Lower leg skin (tissue), 4 donors: Measurements from ENCODE around the gene KIF25. TPM values are rescaled to one million over a fixed set of nuclear protein-coding genes. Genes with fewer than 3 reads are reported as not detected.

Experiments
- DNase-seq, 2 donors: peaks; one replicate each; pipeline ENCODE4 v3.0.0-alpha.2; 2019; ENCODE audit warnings: low spot score in 2 of 2
- H3K4me3 ChIP-seq: fragments of 200-600 bp; sonication (generic); 2 replicates; pipeline ENCODE4 v1.5.1; 2017; ENCODE audit warnings: mild to moderate bottlenecking, low read depth; ENCODE audit not compliant: poor library complexity, severe bottlenecking
- POLR2A ChIP-seq, 2 donors: fragments of 450-650 bp; IDR thresholded peaks; one replicate each; pipeline ENCODE4 v1.6.1; 2016 to 2017; ENCODE audit warnings: antibody characterized with exemption in 2 of 2, mild to moderate bottlenecking in 1 of 2, moderate library complexity in 1 of 2
- WGBS, 2 donors: methylation state at CpG; one replicate each; pipeline ENCODE4 v1.1.5; 2018; 5-methylcytosine and 5-hydroxymethylcytosine counted together
- intact Hi-C: fragments of 100-400 bp; cut with DNase I; formaldehyde crosslinking; loops from one replicate; pipeline ENCODE4 v1.15.0; 2023; ENCODE audit warnings: low total_unique reads
- total RNA-seq, 4 donors: library from RNA; depleted of rRNA; stranded (reverse); fragments of >200 nt; gene quantifications; one replicate each; pipeline ENCODE4 v1.1.0, GENCODE V29; 2016
- TF ChIP-seq, protein P1 (sequence below), 3 donors: fragments of 450-650 bp; IDR thresholded peaks; one replicate each; pipeline ENCODE4 v1.5.1; 2016; ENCODE audit warnings: antibody characterized with exemption in 3 of 3, mild to moderate bottlenecking in 3 of 3, moderate library complexity in 2 of 3

Gene KIF25
- total RNA-seq, 4 donors from 2014 or later, result 0.29 to 0.86 TPM; not detected in 2

DNA sequence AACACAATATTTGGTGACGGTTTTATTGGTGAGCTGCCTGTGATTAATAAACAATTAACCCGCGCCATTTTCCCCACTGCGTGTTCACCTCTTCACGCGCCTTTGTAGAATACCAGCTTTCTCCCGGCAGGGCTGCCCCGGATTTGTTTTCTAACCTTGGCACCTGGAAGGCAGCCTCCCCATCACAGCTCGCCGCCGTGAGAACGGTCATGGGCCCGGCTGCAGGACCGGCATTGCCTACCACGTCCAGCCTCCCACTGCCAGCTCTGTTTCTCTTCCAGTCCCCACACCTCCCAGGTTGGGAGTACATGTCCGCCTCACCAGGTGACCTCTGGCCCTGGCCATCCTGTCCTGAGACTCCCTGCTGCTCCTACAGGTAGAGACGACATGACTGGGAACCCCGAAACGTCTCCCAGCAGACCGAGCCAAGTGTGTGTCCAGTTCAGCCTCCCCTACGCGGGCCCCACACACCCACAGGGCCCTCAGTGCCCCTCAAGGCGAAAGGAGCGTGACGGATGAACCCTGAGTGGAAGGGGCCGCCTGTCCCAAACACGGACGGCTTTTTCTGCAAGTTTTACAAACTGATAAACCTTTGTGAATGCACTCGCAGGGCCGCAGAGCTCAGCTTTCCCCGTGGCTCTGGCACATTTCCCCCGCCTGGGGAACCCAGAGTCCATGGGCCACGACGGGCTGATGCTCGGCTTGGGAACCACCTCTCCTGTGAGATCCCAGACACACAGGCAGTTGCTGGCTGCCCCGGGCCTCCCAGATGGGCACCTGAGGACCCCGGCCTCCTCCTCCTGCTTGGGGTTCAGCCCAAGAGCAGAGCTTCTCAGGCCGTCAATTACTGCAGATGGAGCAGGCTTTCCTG is 55.9 kb downstream of the KIF25 start:
- intact Hi-C loops, result no loop called here

DNA sequence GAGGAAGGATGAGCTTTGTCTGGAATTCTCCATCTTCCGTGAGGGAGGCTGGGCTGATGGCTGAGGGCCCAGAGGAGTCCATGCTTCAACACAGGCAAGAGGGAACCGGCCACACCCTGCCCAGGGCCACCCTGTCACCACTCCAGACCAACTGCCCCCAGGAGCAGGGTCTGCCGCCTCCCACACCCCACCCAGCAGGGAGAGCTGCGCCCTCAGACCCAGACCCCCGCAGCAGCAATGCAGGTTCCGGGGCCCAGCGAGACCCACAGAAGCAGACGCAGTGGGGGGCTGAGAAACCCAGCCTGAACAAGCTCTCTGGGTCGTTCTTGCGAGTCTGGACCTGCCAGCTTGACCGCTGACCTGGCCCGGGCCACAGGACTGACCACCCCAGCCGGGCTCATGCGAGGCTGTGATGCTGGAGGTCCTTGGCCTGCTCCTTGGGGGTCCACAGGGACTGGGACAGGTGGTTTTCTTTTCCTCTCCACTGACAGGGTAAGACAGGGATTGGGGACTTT is 56.5 kb downstream of the KIF25 start:
- TF ChIP-seq POLR2A (IDR thresholded peaks at IDR 0.05), result no peak
- TF ChIP-seq, protein P1, sequence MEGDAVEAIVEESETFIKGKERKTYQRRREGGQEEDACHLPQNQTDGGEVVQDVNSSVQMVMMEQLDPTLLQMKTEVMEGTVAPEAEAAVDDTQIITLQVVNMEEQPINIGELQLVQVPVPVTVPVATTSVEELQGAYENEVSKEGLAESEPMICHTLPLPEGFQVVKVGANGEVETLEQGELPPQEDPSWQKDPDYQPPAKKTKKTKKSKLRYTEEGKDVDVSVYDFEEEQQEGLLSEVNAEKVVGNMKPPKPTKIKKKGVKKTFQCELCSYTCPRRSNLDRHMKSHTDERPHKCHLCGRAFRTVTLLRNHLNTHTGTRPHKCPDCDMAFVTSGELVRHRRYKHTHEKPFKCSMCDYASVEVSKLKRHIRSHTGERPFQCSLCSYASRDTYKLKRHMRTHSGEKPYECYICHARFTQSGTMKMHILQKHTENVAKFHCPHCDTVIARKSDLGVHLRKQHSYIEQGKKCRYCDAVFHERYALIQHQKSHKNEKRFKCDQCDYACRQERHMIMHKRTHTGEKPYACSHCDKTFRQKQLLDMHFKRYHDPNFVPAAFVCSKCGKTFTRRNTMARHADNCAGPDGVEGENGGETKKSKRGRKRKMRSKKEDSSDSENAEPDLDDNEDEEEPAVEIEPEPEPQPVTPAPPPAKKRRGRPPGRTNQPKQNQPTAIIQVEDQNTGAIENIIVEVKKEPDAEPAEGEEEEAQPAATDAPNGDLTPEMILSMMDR (IDR thresholded peaks at IDR 0.05), result no peak
- WGBS, 2 donors, result 83 to 94% methylated on average over 10 to 14 of the region's 14 CpGs
- DNase-seq, result no peak
- no peak overlapping the region for H3K4me3 ChIP-seq
- intact Hi-C loops, result no loop called here

More for the DNA sequence above, 55.9 kb downstream of the KIF25 start:
- TF ChIP-seq, protein P1 (IDR thresholded peaks at IDR 0.05), result no peak
- TF ChIP-seq POLR2A (IDR thresholded peaks at IDR 0.05), result no peak
- DNase-seq, result no peak
- no peak overlapping the region for H3K4me3 ChIP-seq
- WGBS, 2 donors, result 90 to 91% methylated on average over 31 to 38 of the region's 38 CpGs

DNA sequence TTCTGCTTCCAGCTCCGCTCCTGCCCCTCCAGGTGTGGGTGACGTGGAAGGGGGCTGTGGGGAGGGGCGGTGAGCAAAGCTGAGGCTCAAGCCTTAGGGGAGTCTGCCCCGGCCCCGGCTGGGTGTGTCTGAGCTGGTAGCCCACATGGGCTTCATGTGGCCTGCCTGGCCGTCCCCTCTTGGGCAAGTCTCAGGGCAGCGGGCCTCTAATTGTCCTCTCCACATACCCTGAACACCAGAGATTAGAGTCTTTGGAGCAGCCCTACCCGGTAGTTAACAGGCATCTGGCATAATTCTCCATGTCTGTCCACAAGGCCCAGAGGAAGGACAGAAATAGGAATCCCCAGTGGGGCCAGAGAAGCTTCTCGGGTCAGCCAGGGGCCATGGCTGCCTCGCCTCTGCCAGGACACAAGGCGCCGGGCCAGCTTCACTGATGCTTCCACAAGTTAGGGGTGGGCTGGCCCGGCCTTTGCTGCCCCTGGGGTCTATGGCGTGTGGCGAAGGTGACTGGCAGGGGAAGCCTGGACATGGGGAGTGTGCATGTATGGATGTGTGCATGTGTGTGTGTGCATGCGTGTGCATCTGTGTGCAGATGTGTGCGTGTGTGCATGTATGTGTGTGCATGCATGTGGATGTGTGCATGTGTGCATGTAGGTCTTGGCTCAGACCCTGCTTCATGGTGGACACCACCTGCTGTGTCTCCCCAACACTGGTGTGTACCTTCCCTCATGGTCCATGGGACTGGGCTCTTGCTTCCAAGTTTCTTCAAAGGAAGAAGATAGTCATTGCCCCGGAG is 57.5 kb downstream of the KIF25 start:
- intact Hi-C loops, result no loop called here
- 72 to 87% methylated on average over 18 of the region's 18 CpGs for WGBS, 2 donors
- DNase-seq, result no peak
- H3K4me3 ChIP-seq, result no peak overlapping the region
- TF ChIP-seq, protein P1 (IDR thresholded peaks at IDR 0.05), result no peak
- TF ChIP-seq POLR2A (IDR thresholded peaks at IDR 0.05), result no peak

DNA sequence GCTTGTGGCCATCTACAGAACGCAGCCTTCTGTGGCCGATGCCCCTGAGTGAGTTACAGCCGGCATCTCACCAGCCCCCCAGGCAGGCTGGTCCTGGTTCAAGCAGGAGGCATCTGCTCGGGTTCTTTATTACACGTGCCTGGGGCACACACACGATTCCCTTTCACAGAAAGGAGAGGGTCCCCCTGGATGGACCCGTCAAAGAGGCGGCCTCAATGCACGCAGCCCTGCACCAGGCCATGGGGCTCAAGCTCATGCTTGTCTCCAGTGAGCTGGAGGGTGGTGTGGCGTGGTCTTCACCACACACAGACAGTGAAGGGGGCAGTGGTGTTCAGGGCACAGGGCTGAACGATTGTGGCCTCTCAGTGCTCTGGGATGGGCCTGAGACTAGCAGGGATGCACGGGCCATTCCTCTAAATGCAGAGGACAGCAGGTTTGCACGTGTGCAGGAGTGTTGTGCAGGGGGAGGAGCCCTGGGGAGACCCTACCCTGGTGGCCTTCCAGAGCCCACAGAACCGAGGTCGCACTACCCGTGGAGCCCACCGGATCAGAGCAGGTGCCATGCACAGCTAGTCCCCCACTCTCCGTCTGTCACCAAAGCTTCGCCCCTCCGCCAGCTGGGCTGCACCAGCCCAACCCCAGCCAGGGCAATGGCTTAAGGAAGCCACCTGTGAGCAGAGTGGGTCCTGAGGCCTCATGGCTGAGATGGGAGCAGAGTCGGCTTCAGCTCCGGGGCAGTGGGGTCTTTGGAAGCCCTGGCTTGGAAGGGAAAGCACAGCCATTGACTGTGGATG is 58.4 kb downstream of the KIF25 start:
- no peak for DNase-seq
- WGBS, 2 donors, result 93 to 94% methylated on average over 18 to 20 of the region's 22 CpGs
- TF ChIP-seq POLR2A (IDR thresholded peaks at IDR 0.05), result no peak
- TF ChIP-seq, protein P1 (IDR thresholded peaks at IDR 0.05), result no peak
- intact Hi-C loops, result no loop called here
- H3K4me3 ChIP-seq, result no peak overlapping the region

DNA sequence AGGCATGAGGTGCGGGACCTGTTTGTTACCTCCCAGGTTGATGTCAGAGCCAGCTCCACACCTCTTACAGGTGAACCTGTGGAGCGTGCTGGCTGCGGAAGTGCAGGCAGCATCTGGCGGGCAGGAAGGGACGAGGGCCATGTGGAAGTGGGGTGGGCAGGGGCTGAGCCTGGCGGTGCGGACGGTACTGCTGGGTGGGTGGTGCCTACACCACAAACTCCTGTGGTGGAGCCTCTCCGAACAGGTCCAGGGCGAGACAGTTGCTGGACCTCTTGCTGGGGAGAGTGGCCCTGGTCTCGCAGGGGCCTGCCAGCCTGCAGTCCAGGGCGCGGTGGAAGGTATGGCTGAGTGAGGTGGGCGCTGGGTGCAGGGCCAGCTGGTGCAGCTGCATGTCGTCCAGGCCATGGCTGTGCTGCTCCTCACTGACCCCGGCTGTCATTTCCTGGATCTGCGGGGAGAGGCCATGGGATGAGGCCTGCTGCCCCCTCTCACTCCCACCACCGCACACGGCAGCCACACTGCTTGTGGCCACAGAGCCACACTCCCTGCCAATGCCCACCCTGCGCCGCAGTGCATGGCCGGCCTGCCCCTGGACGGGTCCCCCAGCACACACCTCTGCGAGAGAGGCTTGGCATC is 59.5 kb downstream of the KIF25 start:
- intact Hi-C loops, result no loop called here
- TF ChIP-seq POLR2A (IDR thresholded peaks at IDR 0.05), result no peak
- TF ChIP-seq, protein P1 (IDR thresholded peaks at IDR 0.05), result no peak
- WGBS, 2 donors, result 80 to 81% methylated on average over 23 to 24 of the region's 24 CpGs
- H3K4me3 ChIP-seq, result no peak overlapping the region
- no peak for DNase-seq
